HEK293 (cell line): ENCODE measurements around the gene NCOA6.

Experiments
- CTCF ChIA-PET: fragments of 350-600 bp; formaldehyde crosslinking; extraction: SDS; loops from one replicate; lab custom pipeline; 2021; ENCODE audit warnings: antibody characterized with exemption; lab: Yijun Ruan, JAX
- POLR2A ChIA-PET: fragments of 300-600 bp; formaldehyde crosslinking; extraction: SDS; loops from one replicate; lab custom pipeline; 2020; ENCODE audit warnings: antibody characterized with exemption, inconsistent platforms; lab: Yijun Ruan, JAX
- H3K27ac ChIP-seq: fragments of 200-500 bp; sonication (Bioruptor generic); 2 replicates; pipeline ENCODE4 v1.5.1; 2014; ENCODE audit warnings: low read depth, low read length, control low read depth, inconsistent platforms; ENCODE audit errors: extremely low read depth
- H3K36me3 ChIP-seq, 2 experiments: fragments of 200-500 bp in 1 of 2; sonication (Bioruptor generic) in 1 of 2; 1 replicate in 1 of 2; 2 replicates in 1 of 2; pipeline ENCODE4 v1.5.1; 2014 to 2017; ENCODE audit warnings: inconsistent platforms in 2 of 2, low read length in 2 of 2; ENCODE audit not compliant: control insufficient read depth in 2 of 2, insufficient read depth in 1 of 2
- H3K4me1 ChIP-seq: fragments of 200-500 bp; sonication (Bioruptor generic); 2 replicates; pipeline ENCODE4 v1.5.1; 2014; ENCODE audit warnings: mild to moderate bottlenecking, low read length, inconsistent platforms; ENCODE audit not compliant: control insufficient read depth, insufficient read depth
- H3K4me3 ChIP-seq: 2 replicates; pipeline ENCODE4 v1.5.1; 2011; ENCODE audit warnings: low read depth, mild to moderate bottlenecking, control low read depth, low read length, moderate library complexity
- H3K9me3 ChIP-seq: fragments of 200-500 bp; sonication (Bioruptor generic); 2 replicates; pipeline ENCODE4 v1.5.1; 2014; ENCODE audit warnings: low read depth, low read length, inconsistent platforms; ENCODE audit not compliant: control insufficient read depth, insufficient read depth
- GFI1B ChIP-seq: fragments of 450-650 bp; formaldehyde crosslinking; IDR thresholded peaks from 2 replicates; pipeline ENCODE4 v1.5.1; 2016; ENCODE audit warnings: missing biosample characterization, missing genetic modification characterization
- KLF17 ChIP-seq: fragments of 450-650 bp; formaldehyde crosslinking; IDR thresholded peaks from 2 replicates; pipeline ENCODE4 v1.5.1; 2016; ENCODE audit warnings: missing biosample characterization, missing genetic modification characterization
- RBAK ChIP-seq: fragments of 450-650 bp; formaldehyde crosslinking; IDR thresholded peaks from 2 replicates; pipeline ENCODE4 v1.5.1; 2016; ENCODE audit warnings: missing biosample characterization, missing genetic modification characterization
- ZFP3 ChIP-seq: fragments of 450-650 bp; formaldehyde crosslinking; IDR thresholded peaks from 2 replicates; pipeline ENCODE4 v1.5.1; 2016; ENCODE audit warnings: low read depth, missing biosample characterization, missing genetic modification characterization
- ZNF16 ChIP-seq: fragments of 450-650 bp; formaldehyde crosslinking; IDR thresholded peaks from 2 replicates; pipeline ENCODE4 v1.5.1; 2016; ENCODE audit warnings: low read depth, missing biosample characterization, missing genetic modification characterization
- ZNF174 ChIP-seq: fragments of 450-650 bp; formaldehyde crosslinking; IDR thresholded peaks from 2 replicates; pipeline ENCODE4 v1.5.0; 2017; ENCODE audit warnings: missing biosample characterization, mild to moderate bottlenecking, missing genetic modification characterization
- ZNF214 ChIP-seq: fragments of 450-650 bp; formaldehyde crosslinking; IDR thresholded peaks from 2 replicates; pipeline ENCODE4 v1.5.1; 2017; ENCODE audit warnings: missing biosample characterization, mild to moderate bottlenecking, missing genetic modification characterization, borderline replicate concordance
- ZNF223 ChIP-seq: fragments of 450-650 bp; formaldehyde crosslinking; IDR thresholded peaks from 2 replicates; pipeline ENCODE4 v1.5.1; 2016; ENCODE audit warnings: missing biosample characterization, missing genetic modification characterization
- ZNF23 ChIP-seq: fragments of 450-650 bp; formaldehyde crosslinking; IDR thresholded peaks from 2 replicates; pipeline ENCODE4 v1.5.1; 2016; ENCODE audit warnings: missing biosample characterization, missing genetic modification characterization, borderline replicate concordance
- ZNF266 ChIP-seq: fragments of 450-650 bp; formaldehyde crosslinking; IDR thresholded peaks from 2 replicates; pipeline ENCODE4 v1.5.1; 2016; ENCODE audit warnings: missing biosample characterization, missing genetic modification characterization, low read depth
- ZNF341 ChIP-seq: fragments of 450-650 bp; formaldehyde crosslinking; IDR thresholded peaks from 2 replicates; pipeline ENCODE4; 2016; ENCODE audit warnings: low read depth, missing biosample characterization, missing genetic modification characterization
- ZNF354C ChIP-seq: fragments of 450-650 bp; formaldehyde crosslinking; IDR thresholded peaks from 2 replicates; pipeline ENCODE4 v1.5.1; 2016; ENCODE audit warnings: missing biosample characterization, missing genetic modification characterization, low read depth, borderline replicate concordance
- ZNF530 ChIP-seq: fragments of 450-650 bp; formaldehyde crosslinking; IDR thresholded peaks from 2 replicates; pipeline ENCODE4 v1.5.1; 2016; ENCODE audit warnings: low read depth, missing biosample characterization, missing genetic modification characterization
- ZNF555 ChIP-seq: fragments of 450-650 bp; formaldehyde crosslinking; conservative IDR thresholded peaks from 2 replicates; pipeline ENCODE4 v1.5.1; 2017; ENCODE audit warnings: missing biosample characterization, mild to moderate bottlenecking, missing genetic modification characterization, inconsistent platforms
- ZNF600 ChIP-seq: fragments of 450-650 bp; formaldehyde crosslinking; IDR thresholded peaks from 2 replicates; pipeline ENCODE4 v1.5.1; 2016; ENCODE audit warnings: missing biosample characterization, missing genetic modification characterization
- ZNF629 ChIP-seq: fragments of 450-650 bp; formaldehyde crosslinking; IDR thresholded peaks from 2 replicates; pipeline ENCODE4 v1.5.1; 2017; ENCODE audit warnings: missing biosample characterization, missing genetic modification characterization
- ZNF677 ChIP-seq: fragments of 450-650 bp; IDR thresholded peaks from 2 replicates; pipeline ENCODE4 v1.5.0; 2018; ENCODE audit warnings: missing biosample characterization, mild to moderate bottlenecking, missing genetic modification characterization, moderate library complexity
- ZNF704 ChIP-seq: fragments of 450-650 bp; formaldehyde crosslinking; IDR thresholded peaks from 2 replicates; pipeline ENCODE4 v1.5.1; 2016; ENCODE audit warnings: missing biosample characterization, missing genetic modification characterization
- ZNF776 ChIP-seq: fragments of 450-650 bp; formaldehyde crosslinking; IDR thresholded peaks from 2 replicates; pipeline ENCODE4 v1.5.0; 2017; ENCODE audit warnings: missing biosample characterization, missing genetic modification characterization, borderline replicate concordance
- ZNF777 ChIP-seq: fragments of 450-650 bp; formaldehyde crosslinking; IDR thresholded peaks from 2 replicates; pipeline ENCODE4 v1.5.1; 2017; ENCODE audit warnings: missing biosample characterization, missing genetic modification characterization, borderline replicate concordance
- ZNF830 ChIP-seq: fragments of 450-650 bp; IDR thresholded peaks from 2 replicates; pipeline ENCODE4 v1.5.0; 2018; ENCODE audit warnings: missing biosample characterization, missing genetic modification characterization, low read depth, mild to moderate bottlenecking, moderate library complexity
- ZNF837 ChIP-seq: fragments of 450-650 bp; formaldehyde crosslinking; IDR thresholded peaks from 2 replicates; pipeline ENCODE4 v1.5.1; 2016; ENCODE audit warnings: missing biosample characterization, missing genetic modification characterization
- ZXDB ChIP-seq: fragments of 450-650 bp; formaldehyde crosslinking; IDR thresholded peaks from 2 replicates; pipeline ENCODE4 v1.5.1; 2016; ENCODE audit warnings: missing biosample characterization, missing genetic modification characterization
- TF ChIP-seq, protein P1 (sequence below): fragments of 450-650 bp; formaldehyde crosslinking; IDR thresholded peaks from 2 replicates; pipeline ENCODE4 v1.5.1; 2016; ENCODE audit warnings: missing biosample characterization, missing genetic modification characterization

The NCOA6 gene

DNA sequence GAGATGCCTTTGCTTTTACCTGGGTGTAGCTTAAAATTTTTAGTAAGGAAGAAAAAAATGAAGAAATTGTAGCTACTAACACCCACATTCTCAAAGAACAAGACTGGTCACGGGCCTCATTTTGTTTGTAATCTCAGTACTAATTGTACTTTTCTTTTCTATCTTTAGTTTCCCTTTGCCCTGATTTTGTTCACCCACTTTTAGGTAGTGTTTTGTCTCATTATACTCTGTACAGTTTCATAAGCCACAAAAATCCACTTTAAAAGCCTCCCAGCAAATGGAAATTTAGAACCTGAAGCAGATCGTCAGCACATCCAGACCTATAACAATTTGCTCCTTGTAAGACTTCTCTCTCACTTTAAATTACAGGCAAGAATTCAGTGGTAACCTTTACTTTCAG lies 78.0 kb downstream of the NCOA6 start:
- H3K36me3 ChIP-seq, result peaks cover 21 to 86% of the 10 kb centered on the region in 2 experiments
- H3K4me3 ChIP-seq, result no peak overlapping the region
- no peaks in the 10 kb centered on the region for H3K4me1 ChIP-seq
- no peak for TF ChIP-seq ZNF837
- TF ChIP-seq ZNF354C (tag by site-specific recombination), result no peak
- TF ChIP-seq ZNF704 (tag by site-specific recombination), result no peak
- no peak for TF ChIP-seq ZFP3 (tag by site-specific recombination)
- no peak for TF ChIP-seq GFI1B
- no peak for TF ChIP-seq ZNF214 (tag by site-specific recombination)
- ChIA-PET CTCF (interaction anchor here (0.9 to 2.9 kb wide), 5 partner anchors 11 to 209 kb away, joined by 3 to 8 read pairs (median 3); no protein-coding TSS in a partner anchor), POLR2A (interaction anchor here (0.6 kb wide), 1 partner anchor 37 kb away, joined by 3 read pairs; no protein-coding TSS in a partner anchor)
- H3K27ac ChIP-seq, result no peak overlapping the region
- no peaks in the 10 kb centered on the region for H3K9me3 ChIP-seq

DNA sequence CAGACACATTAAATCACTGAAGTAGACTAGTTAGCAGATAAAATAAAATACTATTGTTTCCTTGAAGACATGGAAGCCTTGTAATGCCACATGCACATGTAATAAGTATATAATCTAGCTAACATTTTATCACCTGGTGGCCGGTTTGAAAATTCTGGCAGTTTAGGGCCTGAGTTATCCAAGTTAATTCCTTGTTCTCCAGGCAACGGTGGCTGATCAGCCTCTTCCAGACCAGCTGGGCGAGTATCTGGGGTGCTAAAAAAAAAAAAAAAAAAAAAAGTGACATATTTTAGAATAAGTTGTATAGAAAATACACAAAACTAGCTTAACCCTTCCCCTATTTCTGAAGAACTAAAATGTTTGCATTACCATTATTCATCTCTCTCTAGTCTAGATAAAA lies 78.8 kb downstream of the NCOA6 start:
- Histone ChIP-seq H3K27ac (no peak overlapping the region), H3K36me3 (peaks cover 16 to 87% of the 10 kb centered on the region in 2 experiments), H3K4me3 (no peak overlapping the region), H3K4me1 (no peaks in the 10 kb centered on the region), H3K9me3 (no peaks in the 10 kb centered on the region)
- ChIA-PET POLR2A (interaction anchor here (0.6 to 0.7 kb wide), 2 partner anchors 37 to 394 kb away, joined by 3 read pairs; no protein-coding TSS in a partner anchor), CTCF (interaction anchor here (0.5 to 2.9 kb wide), 4 partner anchors 19 to 91 kb away, joined by 3 to 8 read pairs (median 4); no protein-coding TSS in a partner anchor)
- TF ChIP-seq, protein P1, sequence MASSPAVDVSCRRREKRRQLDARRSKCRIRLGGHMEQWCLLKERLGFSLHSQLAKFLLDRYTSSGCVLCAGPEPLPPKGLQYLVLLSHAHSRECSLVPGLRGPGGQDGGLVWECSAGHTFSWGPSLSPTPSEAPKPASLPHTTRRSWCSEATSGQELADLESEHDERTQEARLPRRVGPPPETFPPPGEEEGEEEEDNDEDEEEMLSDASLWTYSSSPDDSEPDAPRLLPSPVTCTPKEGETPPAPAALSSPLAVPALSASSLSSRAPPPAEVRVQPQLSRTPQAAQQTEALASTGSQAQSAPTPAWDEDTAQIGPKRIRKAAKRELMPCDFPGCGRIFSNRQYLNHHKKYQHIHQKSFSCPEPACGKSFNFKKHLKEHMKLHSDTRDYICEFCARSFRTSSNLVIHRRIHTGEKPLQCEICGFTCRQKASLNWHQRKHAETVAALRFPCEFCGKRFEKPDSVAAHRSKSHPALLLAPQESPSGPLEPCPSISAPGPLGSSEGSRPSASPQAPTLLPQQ (tag by site-specific recombination), result no peak
- no peak for TF ChIP-seq ZXDB
- TF ChIP-seq ZNF16 (tag by site-specific recombination), result no peak
- TF ChIP-seq KLF17, result no peak
- no peak for TF ChIP-seq ZNF555
- no peak for TF ChIP-seq ZNF600 (tag by site-specific recombination)
- no peak for TF ChIP-seq ZNF223 (tag by site-specific recombination)
- no peak for TF ChIP-seq ZNF174 (tag by site-specific recombination)
- TF ChIP-seq ZNF830, result no peak
- no peak for TF ChIP-seq ZNF23
- no peak for TF ChIP-seq RBAK (tag by site-specific recombination)

GRCh38 chr20:34744847-34745246 lies 80.6 kb downstream of the NCOA6 start:
- POLR2A ChIA-PET, result no interaction called here
- TF ChIP-seq ZNF777 (tag by site-specific recombination), result no peak
- TF ChIP-seq ZNF677 (tag by site-specific recombination), result no peak
- no peak for TF ChIP-seq ZNF266 (tag by site-specific recombination)
- TF ChIP-seq ZNF530 (tag by site-specific recombination), result no peak
- TF ChIP-seq ZNF776 (tag by site-specific recombination), result no peak
- TF ChIP-seq ZNF341, result no peak
- no peak for TF ChIP-seq RBAK (tag by site-specific recombination)
- TF ChIP-seq ZNF629 (tag by site-specific recombination), result no peak
- Histone ChIP-seq H3K9me3 (no peaks in the 10 kb centered on the region), H3K36me3 (peaks cover 13 to 89% of the 10 kb centered on the region in 2 experiments), H3K4me3 (no peak overlapping the region), H3K4me1 (no peaks in the 10 kb centered on the region), H3K27ac (no peak overlapping the region)
- CTCF ChIA-PET, result interaction anchor here (1.0 kb wide), 1 partner anchor 432 kb away, joined by 4 read pairs; no protein-coding TSS in a partner anchor
